Astrocyte (in vitro differentiated cells and primary cell): ENCODE data around the gene LDB3.

Experiments used
- CTCF ChIP-seq: IDR thresholded peaks from 2 replicates; pipeline ENCODE4 v1.5.1; 2011; ENCODE audit warnings: low read depth, mild to moderate bottlenecking, inconsistent platforms, low read length, moderate library complexity; ENCODE audit not compliant: insufficient read depth
- EZH2 ChIP-seq: IDR thresholded peaks from 2 replicates; pipeline ENCODE4 v1.6.1; 2012; ENCODE audit warnings: mild to moderate bottlenecking, low read length, inconsistent platforms; ENCODE audit not compliant: insufficient read depth

GRCh38 chr10:86725980-86726676 lies 57.8 kb downstream of the LDB3 start:
- no peak for TF ChIP-seq CTCF
- no peak for TF ChIP-seq EZH2
